ENCODE measurements around the gene HYAL3. TPM values are rescaled to one million over a fixed set of nuclear protein-coding genes. Genes with fewer than 3 reads are reported as not detected.
A peak's percentile ranks its signal among the peaks of the same experiment; 100 is the strongest.

Gene HYAL3
- total and polyA plus RNA-seq, 2 of the 13 experiments (the other 11 are each of a cell fraction or from before 2014, with no cell fraction given) = 5.5 to 10.4 TPM

DNA sequence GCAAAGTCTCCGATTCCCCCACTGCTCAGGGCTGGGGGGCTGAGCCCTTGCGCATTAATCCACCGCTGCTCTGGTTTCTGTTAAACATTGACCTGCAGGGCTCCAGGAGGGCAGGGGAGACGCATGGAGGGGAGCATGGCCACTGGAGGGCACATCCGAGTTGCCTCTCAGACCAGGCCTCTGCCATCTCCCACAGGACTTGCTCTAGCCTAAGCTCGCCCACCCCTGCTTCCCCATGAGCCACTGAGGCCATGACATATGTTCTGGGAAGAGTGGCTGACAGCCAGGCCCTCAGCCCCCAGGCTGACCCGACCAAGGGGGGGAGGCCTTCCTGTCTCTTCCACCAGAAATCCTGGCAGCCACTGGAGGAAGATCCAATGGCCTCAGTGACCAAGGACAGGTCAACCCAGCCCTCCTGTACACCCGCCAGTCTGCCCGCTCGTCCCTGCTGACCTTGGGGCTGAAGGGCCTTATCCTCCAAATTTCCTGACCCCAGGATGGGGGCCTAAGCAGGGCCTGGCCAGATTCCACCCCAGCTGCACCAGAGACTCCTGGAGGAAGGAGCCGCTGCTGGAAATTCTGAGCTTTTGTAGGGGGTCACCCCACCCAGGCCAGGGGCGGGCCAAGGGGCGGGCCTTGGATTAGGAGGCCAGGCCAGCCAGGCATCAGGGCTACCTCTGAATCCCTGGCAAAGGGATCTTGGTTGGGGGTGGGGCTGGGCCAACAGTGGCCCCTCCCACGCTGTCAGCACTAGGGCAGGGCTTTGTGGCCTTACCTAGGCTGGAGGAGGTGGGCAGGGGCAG is 4.0 kb upstream of the HYAL3 start, which contains the start of gene HYAL1 (continued):
- TF ChIP-seq, protein P1, sequence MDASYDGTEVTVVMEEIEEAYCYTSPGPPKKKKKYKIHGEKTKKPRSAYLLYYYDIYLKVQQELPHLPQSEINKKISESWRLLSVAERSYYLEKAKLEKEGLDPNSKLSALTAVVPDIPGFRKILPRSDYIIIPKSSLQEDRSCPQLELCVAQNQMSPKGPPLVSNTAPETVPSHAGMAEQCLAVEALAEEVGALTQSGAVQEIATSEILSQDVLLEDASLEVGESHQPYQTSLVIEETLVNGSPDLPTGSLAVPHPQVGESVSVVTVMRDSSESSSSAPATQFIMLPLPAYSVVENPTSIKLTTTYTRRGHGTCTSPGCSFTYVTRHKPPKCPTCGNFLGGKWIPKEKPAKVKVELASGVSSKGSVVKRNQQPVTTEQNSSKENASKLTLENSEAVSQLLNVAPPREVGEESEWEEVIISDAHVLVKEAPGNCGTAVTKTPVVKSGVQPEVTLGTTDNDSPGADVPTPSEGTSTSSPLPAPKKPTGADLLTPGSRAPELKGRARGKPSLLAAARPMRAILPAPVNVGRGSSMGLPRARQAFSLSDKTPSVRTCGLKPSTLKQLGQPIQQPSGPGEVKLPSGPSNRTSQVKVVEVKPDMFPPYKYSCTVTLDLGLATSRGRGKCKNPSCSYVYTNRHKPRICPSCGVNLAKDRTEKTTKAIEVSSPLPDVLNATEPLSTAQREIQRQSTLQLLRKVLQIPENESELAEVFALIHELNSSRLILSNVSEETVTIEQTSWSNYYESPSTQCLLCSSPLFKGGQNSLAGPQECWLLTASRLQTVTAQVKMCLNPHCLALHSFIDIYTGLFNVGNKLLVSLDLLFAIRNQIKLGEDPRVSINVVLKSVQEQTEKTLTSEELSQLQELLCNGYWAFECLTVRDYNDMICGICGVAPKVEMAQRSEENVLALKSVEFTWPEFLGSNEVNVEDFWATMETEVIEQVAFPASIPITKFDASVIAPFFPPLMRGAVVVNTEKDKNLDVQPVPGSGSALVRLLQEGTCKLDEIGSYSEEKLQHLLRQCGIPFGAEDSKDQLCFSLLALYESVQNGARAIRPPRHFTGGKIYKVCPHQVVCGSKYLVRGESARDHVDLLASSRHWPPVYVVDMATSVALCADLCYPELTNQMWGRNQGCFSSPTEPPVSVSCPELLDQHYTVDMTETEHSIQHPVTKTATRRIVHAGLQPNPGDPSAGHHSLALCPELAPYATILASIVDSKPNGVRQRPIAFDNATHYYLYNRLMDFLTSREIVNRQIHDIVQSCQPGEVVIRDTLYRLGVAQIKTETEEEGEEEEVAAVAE (CRISPR knock-in tag; IDR thresholded peaks at IDR 0.05; ENCODE audit: borderline replicate concordance) = no peak
- TF ChIP-seq ZNF615 (CRISPR knock-in tag; IDR thresholded peaks at IDR 0.05; ENCODE audit: borderline replicate concordance) (peak; percentile 91; the same call in 1 of the 2 replicates), SNRNP70 (IDR thresholded peaks at IDR 0.05; ENCODE audit: low read depth, low read length) (no peak), NFIC (IDR thresholded peaks at IDR 0.05; ENCODE audit: low read length) (no peak), ZBTB1 (CRISPR knock-in tag; IDR thresholded peaks at IDR 0.05; ENCODE audit: borderline replicate concordance) (no peak), SMARCE1 (IDR thresholded peaks at IDR 0.05; ENCODE audit: borderline replicate concordance) (no peak), ZKSCAN8 (CRISPR knock-in tag; IDR thresholded peaks at IDR 0.05; ENCODE audit: borderline replicate concordance) (no peak), ZSCAN31 (CRISPR knock-in tag; IDR thresholded peaks at IDR 0.05; ENCODE audit: low read depth) (peak; percentile 88), ZFP37 (CRISPR knock-in tag; IDR thresholded peaks at IDR 0.05; ENCODE audit: borderline replicate concordance) (peak; percentile 44; the same call in 1 of the 2 replicates), TGIF2 (CRISPR knock-in tag; IDR thresholded peaks at IDR 0.05) (no peak; the same call in 1 of the 2 replicates), ZNF790 (CRISPR knock-in tag; IDR thresholded peaks at IDR 0.05; ENCODE audit: borderline replicate concordance) (no peak), ZNF121 (CRISPR knock-in tag; IDR thresholded peaks at IDR 0.05) (peak; percentile 12; the same call in 1 of the 2 replicates), ZFX (CRISPR knock-in tag; IDR thresholded peaks at IDR 0.05; ENCODE audit: low read depth) (peak; percentile 95), ETV6 (CRISPR knock-in tag; conservative IDR thresholded peaks at IDR 0.05) (peak; percentile 65; the same call in 1 of the 2 replicates), MBNL3 (CRISPR knock-in tag; conservative IDR thresholded peaks at IDR 0.05) (no peak), CCAR2 (optimal IDR thresholded peaks at IDR 0.05; ENCODE audit: low read depth, low read length) (no peak), NBN (conservative IDR thresholded peaks at IDR 0.05) (no peak)
- TF ChIP-seq, protein P2, sequence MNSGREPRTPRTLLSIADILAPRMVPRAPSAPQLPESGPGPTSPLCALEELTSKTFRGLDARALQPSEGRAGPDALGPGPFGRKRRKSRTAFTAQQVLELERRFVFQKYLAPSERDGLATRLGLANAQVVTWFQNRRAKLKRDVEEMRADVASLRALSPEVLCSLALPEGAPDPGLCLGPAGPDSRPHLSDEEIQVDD (CRISPR knock-in tag; IDR thresholded peaks at IDR 0.05; ENCODE audit: borderline replicate concordance) = no peak
- TF ChIP-seq, protein P3, sequence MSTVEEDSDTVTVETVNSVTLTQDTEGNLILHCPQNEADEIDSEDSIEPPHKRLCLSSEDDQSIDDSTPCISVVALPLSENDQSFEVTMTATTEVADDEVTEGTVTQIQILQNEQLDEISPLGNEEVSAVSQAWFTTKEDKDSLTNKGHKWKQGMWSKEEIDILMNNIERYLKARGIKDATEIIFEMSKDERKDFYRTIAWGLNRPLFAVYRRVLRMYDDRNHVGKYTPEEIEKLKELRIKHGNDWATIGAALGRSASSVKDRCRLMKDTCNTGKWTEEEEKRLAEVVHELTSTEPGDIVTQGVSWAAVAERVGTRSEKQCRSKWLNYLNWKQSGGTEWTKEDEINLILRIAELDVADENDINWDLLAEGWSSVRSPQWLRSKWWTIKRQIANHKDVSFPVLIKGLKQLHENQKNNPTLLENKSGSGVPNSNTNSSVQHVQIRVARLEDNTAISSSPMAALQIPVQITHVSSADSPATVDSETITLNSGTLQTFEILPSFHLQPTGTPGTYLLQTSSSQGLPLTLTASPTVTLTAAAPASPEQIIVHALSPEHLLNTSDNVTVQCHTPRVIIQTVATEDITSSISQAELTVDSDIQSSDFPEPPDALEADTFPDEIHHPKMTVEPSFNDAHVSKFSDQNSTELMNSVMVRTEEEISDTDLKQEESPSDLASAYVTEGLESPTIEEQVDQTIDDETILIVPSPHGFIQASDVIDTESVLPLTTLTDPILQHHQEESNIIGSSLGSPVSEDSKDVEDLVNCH (CRISPR knock-in tag; IDR thresholded peaks at IDR 0.05) = no peak; the same call in 1 of the 2 replicates
- TF ChIP-seq, protein P4, sequence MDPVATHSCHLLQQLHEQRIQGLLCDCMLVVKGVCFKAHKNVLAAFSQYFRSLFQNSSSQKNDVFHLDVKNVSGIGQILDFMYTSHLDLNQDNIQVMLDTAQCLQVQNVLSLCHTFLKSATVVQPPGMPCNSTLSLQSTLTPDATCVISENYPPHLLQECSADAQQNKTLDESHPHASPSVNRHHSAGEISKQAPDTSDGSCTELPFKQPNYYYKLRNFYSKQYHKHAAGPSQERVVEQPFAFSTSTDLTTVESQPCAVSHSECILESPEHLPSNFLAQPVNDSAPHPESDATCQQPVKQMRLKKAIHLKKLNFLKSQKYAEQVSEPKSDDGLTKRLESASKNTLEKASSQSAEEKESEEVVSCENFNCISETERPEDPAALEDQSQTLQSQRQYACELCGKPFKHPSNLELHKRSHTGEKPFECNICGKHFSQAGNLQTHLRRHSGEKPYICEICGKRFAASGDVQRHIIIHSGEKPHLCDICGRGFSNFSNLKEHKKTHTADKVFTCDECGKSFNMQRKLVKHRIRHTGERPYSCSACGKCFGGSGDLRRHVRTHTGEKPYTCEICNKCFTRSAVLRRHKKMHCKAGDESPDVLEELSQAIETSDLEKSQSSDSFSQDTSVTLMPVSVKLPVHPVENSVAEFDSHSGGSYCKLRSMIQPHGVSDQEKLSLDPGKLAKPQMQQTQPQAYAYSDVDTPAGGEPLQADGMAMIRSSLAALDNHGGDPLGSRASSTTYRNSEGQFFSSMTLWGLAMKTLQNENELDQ (CRISPR knock-in tag; IDR thresholded peaks at IDR 0.05; ENCODE audit: borderline replicate concordance) = no peak
